ENCODE results near the gene ENGASE. TPM values are rescaled to one million over a fixed set of nuclear protein-coding genes. Genes with fewer than 3 reads are reported as not detected.
A peak's percentile ranks its signal among the peaks of the same experiment; 100 is the strongest.

The ENGASE gene
- total RNA-seq, 4 donors from 2014 or later, result 57.6 to 336 (median 223) TPM

- Histone ChIP-seq H3K4me1 (peaks cover 0 to 42% (median 12%) of the 10 kb centered on the region in 4 donors), H3K27ac (peak overlapping the region in 1 of 4 donors; percentile 9), H3K9me3 (no peaks in the 10 kb centered on the region), H3K4me3 (no peak overlapping the region), H3K36me3 (peaks cover 0 to 41% (median 0%) of the 10 kb centered on the region in 3 donors), H3K27me3 (no peaks in the 10 kb centered on the region)
- peak in 1 of 3 donors; percentile 50 for DNase-seq
- TF ChIP-seq CTCF (IDR thresholded peaks at IDR 0.05), result no peak
- TF ChIP-seq POLR2A (IDR thresholded peaks at IDR 0.05), result no peak
Observed at GRCh38 chr17:79077587-79077986, 3.0 kb downstream of the ENGASE start.

- H3K4me3 ChIP-seq, result no peak overlapping the region
- peak in 2 of 3 donors; percentile 70 to 72 for DNase-seq
- peaks cover 0 to 35% (median 10%) of the 10 kb centered on the region in 4 donors for H3K4me1 ChIP-seq
- H3K27me3 ChIP-seq, result no peaks in the 10 kb centered on the region
- no peak for TF ChIP-seq POLR2A (IDR thresholded peaks at IDR 0.05)
- TF ChIP-seq CTCF (IDR thresholded peaks at IDR 0.05), result no peak
- H3K9me3 ChIP-seq, result no peaks in the 10 kb centered on the region
- peak overlapping the region in 1 of 4 donors; percentile 9 for H3K27ac ChIP-seq
- H3K36me3 ChIP-seq, result peaks cover 0 to 51% (median 0%) of the 10 kb centered on the region in 3 donors
Observed at GRCh38 chr17:79078476-79079190, 4.0 kb downstream of the ENGASE start.

- Histone ChIP-seq H3K36me3 (peaks cover 0 to 61% (median 0%) of the 10 kb centered on the region in 3 donors), H3K9me3 (no peaks in the 10 kb centered on the region)
- no peak for TF ChIP-seq POLR2A (IDR thresholded peaks at IDR 0.05)
- TF ChIP-seq CTCF (IDR thresholded peaks at IDR 0.05), result no peak
Observed at GRCh38 chr17:79079421-79080200, 5.0 kb downstream of the ENGASE start.

GRCh38 chr17:79080349-79080748 is 5.7 kb downstream of the ENGASE start:
- Histone ChIP-seq H3K9me3 (no peaks in the 10 kb centered on the region), H3K27ac (no peak overlapping the region), H3K27me3 (no peaks in the 10 kb centered on the region), H3K4me1 (peaks cover 0 to 28% (median 6%) of the 10 kb centered on the region in 4 donors), H3K36me3 (peaks cover 0 to 68% (median 0%) of the 10 kb centered on the region in 3 donors), H3K4me3 (no peak overlapping the region)
- no peak for DNase-seq
- no peak for TF ChIP-seq CTCF (IDR thresholded peaks at IDR 0.05)
- no peak for TF ChIP-seq POLR2A (IDR thresholded peaks at IDR 0.05)

More at GRCh38 chr17:79079421-79080200, 5.0 kb downstream of the ENGASE start:
- no peak overlapping the region for H3K27ac ChIP-seq
- DNase-seq, result peak in 1 of 3 donors; percentile 32
- H3K27me3 ChIP-seq, result no peaks in the 10 kb centered on the region
- no peak overlapping the region for H3K4me3 ChIP-seq
- H3K4me1 ChIP-seq, result peaks cover 0 to 28% (median 6%) of the 10 kb centered on the region in 4 donors

GRCh38 chr17:79080761-79081290 is 6.2 kb downstream of the ENGASE start:
- H3K36me3 ChIP-seq, result peaks cover 0 to 73% (median 0%) of the 10 kb centered on the region in 3 donors
- H3K27me3 ChIP-seq, result no peaks in the 10 kb centered on the region
- no peak for TF ChIP-seq CTCF (IDR thresholded peaks at IDR 0.05)
- TF ChIP-seq POLR2A (IDR thresholded peaks at IDR 0.05), result no peak
- H3K9me3 ChIP-seq, result no peaks in the 10 kb centered on the region
- H3K27ac ChIP-seq, result no peak overlapping the region
- no peak for DNase-seq
- H3K4me1 ChIP-seq, result peaks cover 0 to 24% (median 5%) of the 10 kb centered on the region in 4 donors
- H3K4me3 ChIP-seq, result no peak overlapping the region

Data from Peyer's patch (tissue), 4 donors.